IMR-90 (cell line): ENCODE data around the gene BCAT1. TPM values are rescaled to one million over a fixed set of nuclear protein-coding genes. Genes with fewer than 3 reads are reported as not detected.
"Not testable (repeated sequence)": the region's sequence is repeated elsewhere in the genome, so short reads cannot be mapped to it uniquely, and the experiment has no call there.

Experiments
- ATAC-seq: fragments of 200-7000 bp; cut with Tn5 transposase; 2 replicates; pipeline ENCODE4 v1.9.1; 2020; ENCODE audit warnings: low read depth, mild to moderate bottlenecking, moderate library complexity
- BruUV-seq: library from RNA; stranded (reverse); fragments of 400-500 nt; replicated peaks from 2 replicates; lab custom pipeline; 2021; lab: Mats Ljungman, UMichigan
- CTCF ChIA-PET: fragments of 300-600 bp; formaldehyde crosslinking; extraction: SDS; loops from one replicate; lab custom pipeline; 2021; ENCODE audit warnings: antibody characterized with exemption; lab: Yijun Ruan, JAX
- POLR2A ChIA-PET: fragments of 300-600 bp; sonication (Branson Sonifier 250); formaldehyde crosslinking; loops from one replicate; lab custom pipeline; 2022; ENCODE audit warnings: antibody characterized with exemption; ENCODE audit not compliant: unreplicated experiment; lab: Charles Lee
- DNase-seq: peaks from one replicate; pipeline ENCODE4 v3.0.0; 2013
- H2AFZ ChIP-seq: replicated peaks from 2 replicates; pipeline ENCODE3; 2013; ENCODE audit warnings: low read length, mild to moderate bottlenecking; ENCODE audit not compliant: poor library complexity
- H2AK5ac ChIP-seq: 2 replicates; pipeline ENCODE4 v1.6.1; 2013; ENCODE audit warnings: low read depth, low read length, inconsistent platforms
- H2AK9ac ChIP-seq: replicated peaks from 2 replicates; pipeline ENCODE3; 2013; ENCODE audit warnings: mild to moderate bottlenecking, low read depth, low read length, moderate library complexity; ENCODE audit not compliant: poor library complexity
- H2BK120ac ChIP-seq: 2 replicates; pipeline ENCODE4 v1.6.1; 2013; ENCODE audit warnings: low read depth, low read length, inconsistent platforms
- H2BK15ac ChIP-seq: 3 replicates; pipeline ENCODE4 v1.6.1; 2013; ENCODE audit warnings: low read depth, low read length, inconsistent platforms
- H2BK20ac ChIP-seq: 2 replicates; pipeline ENCODE4 v1.6.1; 2013; ENCODE audit warnings: low read depth, mild to moderate bottlenecking, inconsistent platforms, low read length, moderate library complexity
- H2BK5ac ChIP-seq: 2 replicates; pipeline ENCODE4 v1.6.1; 2013; ENCODE audit warnings: mild to moderate bottlenecking, low read depth, low read length, inconsistent platforms; ENCODE audit not compliant: poor library complexity, severe bottlenecking
- H3K14ac ChIP-seq: replicated peaks from 2 replicates; pipeline ENCODE4 v1.6.1; 2013; ENCODE audit warnings: low read depth, low read length, inconsistent platforms
- H3K18ac ChIP-seq: 2 replicates; pipeline ENCODE4 v1.6.1; 2013; ENCODE audit warnings: low read depth, low read length, control low read depth
- H3K23ac ChIP-seq: 2 replicates; pipeline ENCODE4 v1.6.1; 2013; ENCODE audit warnings: low read depth, low read length, inconsistent platforms
- H3K27ac ChIP-seq: 2 replicates; pipeline ENCODE4 v1.5.1; 2013; ENCODE audit warnings: mild to moderate bottlenecking, control low read depth, low read length; ENCODE audit not compliant: insufficient read depth
- H3K27me3 ChIP-seq: 2 replicates; pipeline ENCODE4 v1.6.1; 2013; ENCODE audit warnings: low read length; ENCODE audit not compliant: control insufficient read depth, insufficient read depth
- H3K36me3 ChIP-seq: 2 replicates; pipeline ENCODE4 v1.6.1; 2013; ENCODE audit warnings: low read length, mixed read lengths; ENCODE audit not compliant: control insufficient read depth, insufficient read depth
- H3K4ac ChIP-seq: 2 replicates; pipeline ENCODE4 v1.6.1; 2013; ENCODE audit warnings: low read depth, low read length, inconsistent platforms
- H3K4me1 ChIP-seq: 2 replicates; pipeline ENCODE4 v1.6.1; 2013; ENCODE audit warnings: low read length, mixed read lengths; ENCODE audit not compliant: control insufficient read depth, insufficient read depth
- H3K4me2 ChIP-seq: 2 replicates; pipeline ENCODE4 v1.6.1; 2013; ENCODE audit warnings: low read depth, mild to moderate bottlenecking, control low read depth, low read length, moderate library complexity
- H3K4me3 ChIP-seq: 2 replicates; pipeline ENCODE4 v1.5.1; 2013; ENCODE audit warnings: low read depth, mild to moderate bottlenecking, control low read depth, low read length, moderate library complexity; ENCODE audit not compliant: insufficient read depth
- H3K56ac ChIP-seq: 2 replicates; pipeline ENCODE4 v1.6.1; 2013; ENCODE audit warnings: low read length, inconsistent platforms; ENCODE audit not compliant: insufficient read depth; ENCODE audit errors: extremely low read depth
- H3K79me1 ChIP-seq, 2 experiments: 2 replicates each; pipeline ENCODE4 v1.6.1; 2013; ENCODE audit warnings: low read length in 2 of 2, inconsistent platforms in 1 of 2, low read depth in 1 of 2
- H3K9ac ChIP-seq: 2 replicates; pipeline ENCODE4 v1.6.1; 2013; ENCODE audit warnings: low read depth, low read length, control low read depth
- H3K9me1 ChIP-seq: 2 replicates; pipeline ENCODE4 v1.6.1; 2013; ENCODE audit warnings: low read length, inconsistent platforms; ENCODE audit not compliant: insufficient read depth
- H3K9me3 ChIP-seq: 2 replicates; pipeline ENCODE4 v1.6.1; 2013; ENCODE audit warnings: low read length; ENCODE audit not compliant: control insufficient read depth, insufficient read depth
- H4K20me1 ChIP-seq: 2 replicates; pipeline ENCODE4 v1.6.1; 2013; ENCODE audit warnings: low read length, inconsistent platforms; ENCODE audit not compliant: insufficient read depth
- H4K5ac ChIP-seq: 2 replicates; pipeline ENCODE4 v1.6.1; 2013; ENCODE audit warnings: mild to moderate bottlenecking, low read depth, low read length, control low read depth
- H4K8ac ChIP-seq, 2 experiments: 2 replicates each; pipeline ENCODE4 v1.6.1; 2013; ENCODE audit warnings: low read depth in 2 of 2, low read length in 2 of 2, control low read depth in 1 of 2, inconsistent platforms in 1 of 2
- H4K91ac ChIP-seq: 2 replicates; pipeline ENCODE4 v1.6.1; 2013; ENCODE audit warnings: low read depth, low read length, inconsistent platforms; ENCODE audit not compliant: insufficient read depth
- BHLHE40 ChIP-seq: fragments of 150-350 bp; IDR thresholded peaks from 2 replicates; pipeline ENCODE4 v1.6.1; 2016; ENCODE audit warnings: mild to moderate bottlenecking, low read depth, low read length
- CHD1 ChIP-seq: IDR thresholded peaks from 2 replicates; pipeline ENCODE4 v1.6.1; 2012; ENCODE audit warnings: low read depth, low read length, improper control_type of control experiment
- ELK1 ChIP-seq: fragments of 150-350 bp; IDR thresholded peaks from 2 replicates; pipeline ENCODE4 v1.6.1; 2016; ENCODE audit warnings: low read depth, mild to moderate bottlenecking, low read length, moderate library complexity, borderline replicate concordance
- NFE2L2 ChIP-seq: fragments of 150-350 bp; IDR thresholded peaks from 2 replicates; pipeline ENCODE4 v1.6.1; 2016; ENCODE audit warnings: low read depth, mild to moderate bottlenecking, low read length
- POLR2A ChIP-seq: IDR thresholded peaks from 2 replicates; pipeline ENCODE4 v1.6.1; 2012; ENCODE audit warnings: mild to moderate bottlenecking, low read depth, low read length
- RCOR1 ChIP-seq: IDR thresholded peaks from 2 replicates; pipeline ENCODE4 v1.6.1; 2012; ENCODE audit warnings: mild to moderate bottlenecking, low read length, improper control_type of control experiment; ENCODE audit not compliant: insufficient replicate concordance
- WGBS, 2 experiments: methylation state at CpG; one replicate each; pipeline versions ENCODE4 v1.1.5 to v1.1.7; 2013; ENCODE audit warnings: missing lambda C conversion rate in 2 of 2; ENCODE audit not compliant: insufficient read length in 1 of 2; ENCODE audit errors: extremely low coverage in 2 of 2; 5-methylcytosine and 5-hydroxymethylcytosine counted together
- dilution Hi-C: fragments of 300-500 bp; cut with HindIII; formaldehyde crosslinking; loops from one replicate; pipeline ENCODE4 v1.14.3; 2018; ENCODE audit warnings: low sequenced_read_pairs; ENCODE audit not compliant: unreplicated experiment
- in situ Hi-C: fragments of 300-500 bp; cut with MboI; formaldehyde crosslinking; loops from 3 replicates; pipeline ENCODE4 v1.14.3; 2019; ENCODE audit warnings: low sequenced_read_pairs, inconsistent platforms, mixed read lengths
- intact Hi-C: fragments of 100-400 bp; cut with micrococcal nuclease; formaldehyde crosslinking; loops from 2 replicates; pipeline ENCODE4 v1.10.0; 2022
- polyA plus RNA-seq, 3 experiments: library from polyadenylated mRNA; depleted of rRNA; stranded (reverse); fragments of >200 nt; gene quantifications; 2 replicates each; pipeline ENCODE4 v1.2.3, GENCODE V29; 2012; ENCODE audit warnings: low replicate concordance in 1 of 3
- total RNA-seq: library from RNA; depleted of rRNA; stranded (reverse); fragments of >200 nt; gene quantifications from 2 replicates; pipeline ENCODE4 v1.2.3, GENCODE V29; 2012
- TF ChIP-seq, protein P1 (sequence below): fragments of 150-350 bp; IDR thresholded peaks from 2 replicates; pipeline ENCODE4 v1.6.1; 2017; ENCODE audit warnings: mild to moderate bottlenecking, antibody characterized with exemption, low read length, low read depth

The BCAT1 gene
- total and polyA plus RNA-seq, 2 of the 4 experiments (the other 2 are of a cell fraction): 30.4 to 683 TPM

DNA sequence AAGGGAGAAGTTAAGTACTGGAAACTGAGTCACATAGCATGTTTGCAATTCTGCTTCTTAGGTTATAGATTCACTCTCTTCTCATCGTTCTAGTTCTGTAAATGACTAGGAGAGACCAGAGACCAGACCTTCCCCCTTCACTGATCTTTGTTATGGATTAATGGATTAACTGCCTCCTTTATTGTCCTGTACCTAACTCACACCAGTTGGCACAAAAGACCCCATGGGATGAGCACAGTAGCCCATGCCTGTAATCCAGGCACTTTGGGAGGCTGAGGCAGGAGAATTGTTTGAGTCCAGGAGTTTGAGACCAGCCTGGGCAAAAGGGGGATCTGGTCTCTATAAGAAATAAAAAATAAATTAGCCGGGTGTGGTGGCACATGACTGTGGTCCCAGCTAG is 20.8 kb downstream of the BCAT1 start:
- ATAC-seq (no peak), DNase-seq (no peak)
- Histone ChIP-seq H3K4me2 (no peak overlapping the region), H4K8ac (no peak overlapping the region), H3K27ac (no peak overlapping the region), H2BK15ac (no peak overlapping the region), H3K4me3 (no peak overlapping the region), H2BK5ac (no peak overlapping the region), H4K20me1 (peaks cover 64% of the 10 kb centered on the region; the same call in 1 of the 2 replicates), H3K18ac (no peak overlapping the region), H3K4me1 (peaks cover 14% of the 10 kb centered on the region), H2AK5ac (no peak overlapping the region), H4K5ac (no peak overlapping the region), H3K4ac (no peak overlapping the region), H2AFZ (no peak overlapping the region), H3K14ac (no peak overlapping the region), H3K23ac (no peak overlapping the region), H3K56ac (no peak overlapping the region), H3K27me3 (no peaks in the 10 kb centered on the region), H3K9me3 (no peaks in the 10 kb centered on the region), H4K91ac (no peak overlapping the region), H2BK120ac (no peak overlapping the region), H3K9me1 (peaks cover 13% of the 10 kb centered on the region; the same call in 1 of the 2 replicates), H3K79me1 (peaks cover 32 to 58% of the 10 kb centered on the region in 2 experiments), H3K9ac (no peak overlapping the region), H2BK20ac (no peak overlapping the region), H2AK9ac (no peak overlapping the region), H3K36me3 (peaks cover 3% of the 10 kb centered on the region; the same call in 1 of the 2 replicates)
- dilution Hi-C loops: no loop called here
- intact Hi-C loops: no loop called here
- WGBS, 2 experiments: no CpG with 5 or more reads among the region's 2 CpGs
- ChIA-PET POLR2A (interaction anchor here (0.6 kb wide), 1 partner anchor 840 kb away, joined by 3 read pairs; no protein-coding TSS in a partner anchor), CTCF (no interaction called here)
- in situ Hi-C loops: no loop called here
- BruUV-seq: no TSS peak
- TF ChIP-seq BHLHE40 (no peak), POLR2A (no peak), NFE2L2 (no peak), CHD1 (no peak), ELK1 (no peak), RCOR1 (no peak)
- TF ChIP-seq, protein P1, sequence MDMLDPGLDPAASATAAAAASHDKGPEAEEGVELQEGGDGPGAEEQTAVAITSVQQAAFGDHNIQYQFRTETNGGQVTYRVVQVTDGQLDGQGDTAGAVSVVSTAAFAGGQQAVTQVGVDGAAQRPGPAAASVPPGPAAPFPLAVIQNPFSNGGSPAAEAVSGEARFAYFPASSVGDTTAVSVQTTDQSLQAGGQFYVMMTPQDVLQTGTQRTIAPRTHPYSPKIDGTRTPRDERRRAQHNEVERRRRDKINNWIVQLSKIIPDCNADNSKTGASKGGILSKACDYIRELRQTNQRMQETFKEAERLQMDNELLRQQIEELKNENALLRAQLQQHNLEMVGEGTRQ: no peak

GRCh38 chr12:24926080-24926479 is 22.8 kb downstream of the BCAT1 start:
- BruUV-seq, H2AFZ ChIP-seq, H2BK15ac ChIP-seq, H2AK5ac ChIP-seq, H2BK120ac ChIP-seq, POLR2A ChIA-PET, H3K36me3 ChIP-seq, intact Hi-C loops, H3K4me2 ChIP-seq, CTCF ChIA-PET, H3K56ac ChIP-seq, H4K5ac ChIP-seq, dilution Hi-C loops, H3K27me3 ChIP-seq, H4K91ac ChIP-seq, H3K27ac ChIP-seq, H3K18ac ChIP-seq, H3K14ac ChIP-seq, in situ Hi-C loops, DNase-seq, H3K4ac ChIP-seq, H3K9ac ChIP-seq, H3K23ac ChIP-seq, H2AK9ac ChIP-seq, H3K9me3 ChIP-seq, H2BK5ac ChIP-seq, H3K4me3 ChIP-seq, H2BK20ac ChIP-seq, H4K8ac ChIP-seq, ATAC-seq: not testable (repeated sequence)
- peaks cover 34 to 68% of the 10 kb centered on the region in 2 experiments for H3K79me1 ChIP-seq
- peaks cover 72% of the 10 kb centered on the region for H4K20me1 ChIP-seq
- no CpG with 5 or more reads among the region's 24 CpGs for WGBS, 2 experiments
- H3K4me1 ChIP-seq: peaks cover 21% of the 10 kb centered on the region
- H3K9me1 ChIP-seq: peaks cover 21% of the 10 kb centered on the region
